ENCODE measurements around the gene ZNF780B.

Gene ZNF780B

GRCh38 chr19:40006273-40006691 lies 49.7 kb downstream of the ZNF780B start:
- TF ChIP-seq POLR2A (IDR thresholded peaks at IDR 0.05; ENCODE audit: low read depth, low read length) = no peak
- FAIRE-seq (peak; percentile 99), DNase-seq (ENCODE audit: insufficient read length, low spot score) (peak; percentile 70)

GRCh38 chr19:40005691-40006272 lies 50.2 kb downstream of the ZNF780B start:
- no peak for TF ChIP-seq POLR2A (IDR thresholded peaks at IDR 0.05; ENCODE audit: low read depth, low read length)
- no peak for DNase-seq (ENCODE audit: insufficient read length, low spot score)
- FAIRE-seq = no peak

- FAIRE-seq (no peak), DNase-seq (ENCODE audit: insufficient read length, low spot score) (no peak)
- no peak for TF ChIP-seq POLR2A (IDR thresholded peaks at IDR 0.05; ENCODE audit: low read depth, low read length)
These were observed 57.5 kb downstream of the ZNF780B start for GRCh38 chr19:39998501-39998900.

GRCh38 chr19:39997638-39998216 lies 58.3 kb downstream of the ZNF780B start:
- no peak for DNase-seq (ENCODE audit: insufficient read length, low spot score)
- TF ChIP-seq POLR2A (IDR thresholded peaks at IDR 0.05; ENCODE audit: low read depth, low read length) = no peak
- FAIRE-seq = no peak

GRCh38 chr19:39996811-39997637 lies 59.0 kb downstream of the ZNF780B start, which contains the start of gene ZNF546:
ZNF546 (plus strand) TSS chr19:39997060; CDS start chr19:39998327, 1,267 bp downstream.
- peak; percentile 91 for TF ChIP-seq POLR2A (IDR thresholded peaks at IDR 0.05; ENCODE audit: low read depth, low read length)
- FAIRE-seq = peak; percentile 81

GRCh38 chr19:39996218-39996810 lies 59.7 kb downstream of the ZNF780B start:
- DNase-seq (ENCODE audit: insufficient read length, low spot score) (peak; percentile 33), FAIRE-seq (peak; percentile 30)
- no peak for TF ChIP-seq POLR2A (IDR thresholded peaks at IDR 0.05; ENCODE audit: low read depth, low read length)

More at GRCh38 chr19:39996811-39997637, 59.0 kb downstream of the ZNF780B start, which contains the start of gene ZNF546:
- peak; percentile 89 for DNase-seq (ENCODE audit: insufficient read length, low spot score)

GRCh38 chr19:39995794-39996193 lies 60.2 kb downstream of the ZNF780B start:
- FAIRE-seq (no peak), DNase-seq (ENCODE audit: insufficient read length, low spot score) (no peak)
- TF ChIP-seq POLR2A (IDR thresholded peaks at IDR 0.05; ENCODE audit: low read depth, low read length) = no peak

GRCh38 chr19:39994361-39994760 lies 61.7 kb downstream of the ZNF780B start:
- no peak for FAIRE-seq
- no peak for TF ChIP-seq POLR2A (IDR thresholded peaks at IDR 0.05; ENCODE audit: low read depth, low read length)
- no peak for DNase-seq (ENCODE audit: insufficient read length, low spot score)

- TF ChIP-seq POLR2A (IDR thresholded peaks at IDR 0.05; ENCODE audit: low read depth, low read length) = no peak
- DNase-seq (ENCODE audit: insufficient read length, low spot score) = no peak
- no peak for FAIRE-seq
These were observed 62.4 kb downstream of the ZNF780B start for GRCh38 chr19:39993605-39994004.

- no peak for FAIRE-seq
- DNase-seq (ENCODE audit: insufficient read length, low spot score) = no peak
- no peak for TF ChIP-seq POLR2A (IDR thresholded peaks at IDR 0.05; ENCODE audit: low read depth, low read length)
These were observed 68.4 kb downstream of the ZNF780B start for GRCh38 chr19:39987596-39987995.

- FAIRE-seq (peak; percentile 58), DNase-seq (ENCODE audit: insufficient read length, low spot score) (no peak)
- no peak for TF ChIP-seq POLR2A (IDR thresholded peaks at IDR 0.05; ENCODE audit: low read depth, low read length)
These were observed 68.9 kb downstream of the ZNF780B start for GRCh38 chr19:39987167-39987566.

- no peak for TF ChIP-seq POLR2A (IDR thresholded peaks at IDR 0.05; ENCODE audit: low read depth, low read length)
- FAIRE-seq = no peak
- DNase-seq (ENCODE audit: insufficient read length, low spot score) = no peak
These were observed 69.4 kb downstream of the ZNF780B start for GRCh38 chr19:39986643-39987042.

- FAIRE-seq (no peak), DNase-seq (ENCODE audit: insufficient read length, low spot score) (no peak)
- no peak for TF ChIP-seq POLR2A (IDR thresholded peaks at IDR 0.05; ENCODE audit: low read depth, low read length)
These were observed 72.2 kb downstream of the ZNF780B start for GRCh38 chr19:39983695-39984300.

- no peak for TF ChIP-seq POLR2A (IDR thresholded peaks at IDR 0.05; ENCODE audit: low read depth, low read length)
- DNase-seq (ENCODE audit: insufficient read length, low spot score) (no peak), FAIRE-seq (no peak)
These were observed 73.1 kb downstream of the ZNF780B start for GRCh38 chr19:39982883-39983282.
